Measurements from ENCODE around the gene CDK5R2.
A peak's percentile ranks its signal among the peaks of the same experiment; 100 is the strongest.

CDK5R2 gene

DNA sequence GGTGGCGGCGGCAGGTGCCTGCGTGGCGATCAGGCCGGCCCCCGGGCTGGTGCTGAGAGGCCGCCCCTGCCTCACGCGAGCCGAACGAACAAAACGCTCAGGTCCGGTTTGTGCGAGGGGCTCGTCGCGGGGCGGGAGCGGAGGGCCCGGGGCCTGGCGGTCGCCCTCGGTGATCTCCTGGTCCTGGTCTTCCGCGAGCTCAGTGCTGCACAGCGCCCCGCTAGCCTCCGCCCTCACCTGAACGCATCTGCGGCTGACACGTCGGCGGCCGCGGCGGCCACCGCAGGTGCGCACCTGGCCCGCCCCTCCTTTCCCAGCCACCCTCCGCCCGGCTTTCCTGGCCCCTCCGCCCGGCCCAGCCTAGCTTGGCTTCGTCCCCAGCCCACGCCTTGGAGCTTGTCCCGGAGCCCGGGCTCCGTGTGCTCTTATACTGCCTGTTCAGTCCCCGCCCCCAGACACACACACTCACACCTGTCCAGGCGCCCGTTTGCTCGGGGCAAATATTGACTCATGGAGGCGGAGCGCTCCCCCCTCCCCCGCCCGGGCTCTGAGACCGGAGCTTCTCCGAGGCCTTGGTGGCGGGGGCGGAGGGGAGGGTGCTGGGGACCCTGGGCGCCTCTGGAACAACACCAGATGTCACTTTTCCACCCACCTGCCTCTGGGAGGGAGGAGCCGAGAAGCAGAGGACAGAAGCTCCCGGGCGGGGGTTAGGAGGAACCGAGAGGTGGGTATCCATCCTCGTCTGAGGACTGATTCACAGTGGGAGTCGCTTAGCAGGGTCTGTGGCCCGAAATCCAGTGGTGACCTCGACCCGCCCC, 42.3 kb downstream of the CDK5R2 start:
- DNase-seq (ENCODE audit: low read depth in 1 of 2, low spot score in 1 of 2), result peak in 1 of 2 donors; percentile 24

- DNase-seq (ENCODE audit: low read depth in 1 of 2, low spot score in 1 of 2), result no peak
These were observed 43.2 kb downstream of the CDK5R2 start for GRCh38 chr2:219002395-219003266.

- no peak for DNase-seq (ENCODE audit: low read depth in 1 of 2, low spot score in 1 of 2)
These were observed 43.8 kb downstream of the CDK5R2 start for GRCh38 chr2:219003267-219003634.

- no peak for DNase-seq (ENCODE audit: low read depth in 1 of 2, low spot score in 1 of 2)
These were observed 44.5 kb downstream of the CDK5R2 start for GRCh38 chr2:219003979-219004378.

DNA sequence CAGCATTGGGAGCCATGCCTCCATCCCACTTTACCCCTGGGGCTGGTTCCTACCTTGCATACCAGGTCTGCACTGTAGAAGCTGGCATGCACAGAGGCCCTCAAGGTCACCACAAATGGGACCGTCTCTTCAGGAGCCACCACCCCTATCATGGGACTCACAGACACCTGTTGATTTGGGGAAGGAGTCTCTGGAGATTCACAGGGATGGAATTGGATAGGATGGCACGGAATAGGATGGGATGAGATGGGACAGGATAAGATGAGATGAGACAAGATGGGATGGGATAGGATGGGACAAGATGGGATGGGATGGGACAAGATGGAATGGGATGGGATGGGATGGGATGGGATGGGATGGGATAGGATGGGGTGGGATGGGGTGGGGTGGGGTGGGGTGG, 49.8 kb downstream of the CDK5R2 start:
- no peak for DNase-seq (ENCODE audit: low read depth in 1 of 2, low spot score in 1 of 2)

DNA sequence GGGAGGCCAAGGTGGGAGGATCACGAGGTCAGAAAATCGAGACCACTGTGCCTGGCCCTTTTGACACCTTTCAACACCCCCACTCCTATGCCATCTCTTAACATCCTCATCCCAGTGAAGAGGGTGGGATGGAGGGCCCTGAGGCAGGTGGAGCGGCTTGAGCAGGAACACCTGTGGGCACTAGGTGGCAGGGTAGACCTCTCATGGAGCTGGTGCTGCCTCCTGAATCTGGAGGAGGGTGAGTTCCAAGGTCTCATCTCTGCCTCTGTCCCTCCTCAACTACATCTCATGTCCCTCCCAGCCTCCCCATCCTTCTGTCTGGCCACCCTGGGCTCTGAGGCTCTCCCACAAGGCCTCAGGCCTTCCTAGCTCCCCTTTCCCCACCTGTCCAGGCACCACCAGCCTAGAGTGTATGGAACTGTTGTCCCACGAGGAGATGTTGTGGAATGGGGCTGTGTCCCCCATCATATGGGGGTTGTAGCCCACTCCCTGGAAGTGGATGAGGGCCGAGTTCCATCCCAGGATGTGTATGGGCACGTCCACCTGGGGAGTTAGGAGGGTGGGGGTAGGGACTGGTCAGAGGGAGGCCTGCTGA, 50.8 kb downstream of the CDK5R2 start:
- peak in 1 of 2 donors; percentile 11 for DNase-seq (ENCODE audit: low read depth in 1 of 2, low spot score in 1 of 2)

- DNase-seq (ENCODE audit: low read depth in 1 of 2, low spot score in 1 of 2), result no peak
These were observed 51.4 kb downstream of the CDK5R2 start for GRCh38 chr2:219010873-219011272.
